ENCODE results near the gene EXT2.
A peak's percentile ranks its signal among the peaks of the same experiment; 100 is the strongest.

The EXT2 gene

DNA sequence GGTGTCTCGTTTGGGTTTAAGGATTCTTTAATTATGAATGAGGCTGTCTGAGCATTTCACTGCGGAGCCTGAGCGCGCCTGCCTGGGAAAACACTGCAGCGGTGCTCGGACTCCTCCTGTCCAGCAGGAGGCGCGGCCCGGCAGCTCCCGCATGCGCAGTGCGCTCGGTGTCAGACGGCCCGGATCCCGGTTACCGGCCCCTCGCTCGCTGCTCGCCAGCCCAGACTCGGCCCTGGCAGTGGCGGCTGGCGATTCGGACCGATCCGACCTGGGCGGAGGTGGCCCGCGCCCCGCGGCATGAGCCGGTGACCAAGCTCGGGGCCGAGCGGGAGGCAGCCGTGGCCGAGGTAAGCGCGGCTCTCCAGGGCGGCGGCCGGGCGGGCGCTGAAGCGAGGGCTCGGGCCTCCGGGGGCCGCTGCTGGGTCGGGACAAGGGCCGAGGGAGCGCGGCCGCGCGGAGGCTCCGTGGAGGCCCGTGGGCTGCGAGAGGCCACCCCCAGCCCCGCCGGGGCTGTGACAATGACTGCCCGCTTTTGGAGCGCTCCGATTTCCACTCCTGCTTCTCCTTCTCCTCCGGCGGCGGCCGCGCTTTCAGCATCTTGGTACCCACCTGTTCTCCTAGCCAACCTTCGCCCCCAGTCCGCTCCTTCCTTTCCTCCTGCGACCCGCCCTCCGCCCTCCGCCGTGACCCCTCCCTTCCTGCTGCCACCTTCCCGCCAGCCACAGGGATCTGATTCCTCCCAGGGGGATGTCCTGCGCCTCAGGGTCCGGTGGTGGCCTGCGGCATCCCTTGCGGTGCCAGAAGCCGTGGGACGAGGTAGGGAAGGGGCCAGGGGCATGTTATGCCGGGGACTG lies at the start of gene EXT2:
Gene EXT2, plus strand, starts transcription at position 173 of the 854 bp plus-strand sequence. CDS start 12,035 bp downstream, outside the sequence.
- DNase-seq, result peak; percentile 60 to 74

DNA sequence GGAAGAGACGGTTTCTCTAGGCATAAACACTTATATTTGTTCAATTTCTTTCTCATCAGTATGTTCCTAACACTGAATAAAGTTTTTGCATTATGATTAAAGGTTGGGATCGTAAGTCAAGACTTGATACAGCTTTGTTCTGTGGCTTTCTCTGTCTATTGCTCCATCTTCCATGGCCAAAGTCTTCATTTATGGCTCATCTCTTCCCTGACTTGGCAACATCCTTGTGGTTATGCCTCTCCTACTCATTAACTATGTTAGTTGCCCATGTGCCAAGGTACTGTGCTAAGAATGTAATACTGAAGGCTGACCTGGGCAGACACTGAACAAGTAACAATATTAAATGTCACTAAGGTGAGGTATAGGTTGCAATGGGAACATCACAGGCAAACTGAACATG lies 49.3 kb upstream of the EXT2 start:
- no peak for DNase-seq

DNA sequence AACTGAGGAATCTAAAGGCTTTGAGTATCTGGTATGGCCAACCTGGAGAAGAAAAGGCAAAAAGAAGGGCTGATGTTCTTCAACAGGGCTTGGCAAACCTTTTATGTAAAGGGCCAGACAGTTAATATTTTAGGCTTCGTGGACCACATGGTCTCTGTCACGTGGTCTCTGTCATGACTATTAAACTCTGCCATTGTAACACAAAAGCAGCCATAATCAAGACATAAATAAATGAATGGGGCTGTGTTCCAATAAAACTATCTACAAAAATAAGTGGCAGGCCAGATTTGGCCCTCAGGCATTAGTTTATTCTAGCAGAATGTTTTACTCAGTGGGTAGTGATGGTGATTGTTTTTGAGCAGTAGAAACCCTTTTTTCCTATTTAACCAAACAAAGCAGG lies 48.2 kb upstream of the EXT2 start:
- no peak for DNase-seq

DNA sequence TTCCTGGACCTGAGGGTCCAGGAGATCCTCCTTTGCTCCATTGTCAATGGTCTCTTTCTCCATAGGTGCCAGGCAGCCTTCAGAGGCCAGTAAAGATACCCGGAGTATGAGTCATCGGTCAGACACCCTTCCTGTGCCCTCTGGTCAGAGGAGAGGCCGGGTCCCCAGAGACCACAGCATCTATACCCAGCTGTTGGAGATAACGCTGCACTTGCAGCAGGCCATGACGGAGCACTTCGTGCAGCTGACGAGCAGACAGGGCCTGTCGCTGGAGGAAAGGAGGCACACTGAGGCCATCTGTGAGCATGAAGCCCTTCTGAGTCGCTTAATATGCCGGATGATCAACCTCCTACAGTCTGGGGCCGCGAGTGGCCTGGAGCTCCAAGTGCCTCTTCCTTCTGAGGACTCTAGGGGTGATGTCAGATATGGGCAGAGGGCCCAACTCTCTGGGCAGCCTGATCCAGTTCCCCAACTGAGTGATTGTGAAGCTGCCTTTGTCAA lies 47.5 kb upstream of the EXT2 start, which contains the start of gene ACCSL:
Gene ACCSL, plus strand, starts transcription at position 51 of the 501 bp plus-strand sequence. Its CDS starts 56 bp downstream, at position 107.
- no peak for DNase-seq

DNA sequence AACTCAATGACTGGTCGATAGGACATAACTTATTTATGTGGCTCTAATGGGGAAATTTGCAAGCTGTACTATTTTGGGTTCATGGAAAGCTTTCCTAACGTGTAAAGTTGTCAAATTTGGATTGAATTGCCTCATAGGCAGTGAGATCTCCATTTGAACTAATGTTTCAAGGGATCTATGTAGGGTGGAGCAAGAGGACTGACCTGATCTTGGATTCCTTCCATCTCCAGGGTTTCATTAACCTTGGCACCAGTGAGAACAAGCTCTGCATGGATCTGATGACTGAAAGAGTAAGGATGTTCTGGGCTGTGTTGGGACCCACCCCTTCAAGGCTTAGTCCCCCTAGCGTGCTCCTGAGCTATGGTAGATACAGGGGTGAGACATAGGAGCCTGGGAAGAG lies 45.6 kb upstream of the EXT2 start:
- DNase-seq, result no peak

DNA sequence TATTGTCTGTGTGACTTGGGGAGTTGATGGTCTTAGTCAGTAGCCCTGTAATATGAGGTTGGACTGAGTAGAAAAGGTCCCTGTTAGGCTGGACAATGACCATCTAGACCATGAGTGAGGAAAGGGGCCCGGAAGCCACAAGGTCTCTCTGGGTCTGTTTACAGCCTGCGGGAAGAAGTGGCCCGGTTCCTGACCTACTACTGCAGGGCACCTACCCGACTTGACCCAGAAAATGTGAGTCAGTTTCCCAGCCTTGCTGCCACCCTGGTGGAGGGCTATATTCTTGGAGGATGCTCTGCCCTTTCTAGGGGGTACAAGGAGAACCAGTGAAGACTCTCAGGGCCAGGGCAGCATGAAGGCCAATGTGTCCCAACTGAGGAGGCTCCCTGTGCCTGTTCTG lies 44.3 kb upstream of the EXT2 start:
- DNase-seq, result no peak

DNA sequence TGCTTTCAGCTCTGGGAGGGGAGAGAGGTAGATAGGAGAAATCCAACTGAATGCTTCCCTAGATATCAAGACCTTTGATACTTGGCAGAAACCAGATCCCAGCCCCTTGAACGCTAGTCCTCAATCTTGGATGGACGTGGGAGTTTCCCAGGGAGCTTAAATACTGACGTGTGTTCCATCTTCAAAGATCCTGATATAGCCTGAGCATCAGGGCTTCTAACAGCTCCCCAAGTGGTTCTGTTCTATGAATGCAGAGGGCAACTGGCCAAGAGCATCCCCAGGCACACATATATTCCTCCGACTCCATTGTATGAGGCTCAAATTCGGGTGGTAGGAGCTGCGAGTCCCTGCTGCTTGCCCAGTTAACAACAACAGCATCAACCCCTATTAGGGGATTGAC lies 38.1 kb upstream of the EXT2 start:
- no peak for DNase-seq

DNA sequence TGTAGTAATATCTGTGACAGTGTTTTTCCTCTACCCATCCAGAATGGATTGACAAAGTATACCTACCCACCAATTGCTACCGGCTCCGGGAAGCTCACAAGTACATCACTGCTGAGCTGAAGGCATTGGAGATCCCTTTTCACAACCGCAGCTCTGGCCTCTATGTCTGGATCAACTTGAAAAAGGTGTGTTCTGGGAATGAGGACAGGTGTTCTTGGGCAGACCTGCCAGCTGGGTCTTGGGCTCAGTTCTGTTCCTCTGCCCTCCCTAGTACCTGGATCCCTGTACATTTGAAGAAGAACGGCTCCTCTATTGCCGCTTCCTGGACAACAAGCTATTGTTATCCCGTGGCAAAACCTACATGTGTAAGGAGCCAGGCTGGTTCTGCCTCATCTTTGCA lies 37.2 kb upstream of the EXT2 start:
- no peak for DNase-seq

DNA sequence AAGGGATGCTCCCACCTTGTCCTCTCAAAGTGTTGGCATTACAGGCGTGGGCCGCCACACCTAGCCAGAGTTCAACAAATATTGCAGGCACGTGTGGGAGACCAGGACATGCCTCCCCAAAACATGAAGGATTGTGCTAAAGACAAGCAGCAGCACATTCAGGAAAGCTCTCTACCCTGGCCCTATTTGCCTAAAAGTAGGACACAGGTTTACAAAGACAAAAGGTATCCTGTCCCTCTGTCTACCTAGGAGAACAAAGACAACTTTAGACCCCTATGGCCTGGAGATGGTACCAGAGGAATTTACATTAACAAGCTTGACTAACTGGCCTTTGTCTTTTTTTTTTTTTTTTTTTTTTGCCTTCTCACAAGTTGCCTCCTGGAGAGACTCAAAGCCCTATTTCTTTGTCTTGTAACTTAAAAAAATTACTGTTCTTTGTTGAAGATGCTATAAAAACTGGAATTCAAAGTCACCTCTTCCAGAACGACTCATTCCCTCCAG lies 30.3 kb upstream of the EXT2 start:
- DNase-seq, result no peak

DNA sequence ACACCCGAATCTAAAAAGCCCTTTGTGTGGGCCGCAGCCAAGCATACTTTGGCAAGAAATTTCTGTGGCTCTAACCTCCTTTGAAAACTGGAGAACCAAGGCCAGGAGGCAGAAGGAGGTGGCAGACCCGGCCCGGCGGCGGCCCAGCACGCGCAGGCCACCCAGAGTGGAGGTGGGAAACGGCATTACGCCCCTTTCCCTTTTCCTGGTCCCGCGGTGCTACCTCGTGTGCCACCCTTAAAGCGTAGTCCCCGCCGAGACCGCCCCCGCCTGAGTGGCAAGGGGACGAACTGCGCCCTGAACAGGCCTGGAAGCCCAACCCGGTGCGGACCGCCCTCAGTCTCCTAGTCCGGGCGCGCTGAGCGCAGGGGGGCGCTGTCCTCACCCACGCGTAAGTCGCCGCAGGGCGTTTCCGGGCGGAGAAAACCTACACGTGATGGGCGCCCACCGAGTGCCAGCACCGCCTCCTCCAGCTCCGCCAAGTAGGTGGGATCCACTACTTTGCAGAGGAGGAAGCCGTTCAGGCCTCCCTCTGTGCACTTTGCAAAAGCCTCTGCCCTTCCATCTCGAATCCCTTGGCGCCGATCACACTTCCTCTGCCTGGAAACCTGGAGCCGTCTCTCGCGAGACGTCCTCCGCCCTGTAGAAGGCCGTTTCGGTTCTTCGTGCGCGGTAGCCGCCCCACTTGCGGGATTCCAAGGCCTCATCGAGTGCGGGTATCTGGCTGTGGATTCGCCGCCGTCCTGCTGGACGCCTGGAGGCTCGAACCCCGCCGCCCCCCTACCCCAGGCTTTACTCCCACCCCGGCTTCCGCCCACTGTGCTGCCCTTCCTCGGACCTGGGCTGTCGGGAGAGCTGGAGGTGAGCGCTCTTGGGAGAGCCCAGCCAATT lies 29.4 kb upstream of the EXT2 start, which contains the start of gene ACCS:
Gene ACCS, plus strand, starts transcription at position 430 of the 891 bp plus-strand sequence. CDS start 1,358 bp downstream, outside the sequence.
- DNase-seq, result no peak

DNA sequence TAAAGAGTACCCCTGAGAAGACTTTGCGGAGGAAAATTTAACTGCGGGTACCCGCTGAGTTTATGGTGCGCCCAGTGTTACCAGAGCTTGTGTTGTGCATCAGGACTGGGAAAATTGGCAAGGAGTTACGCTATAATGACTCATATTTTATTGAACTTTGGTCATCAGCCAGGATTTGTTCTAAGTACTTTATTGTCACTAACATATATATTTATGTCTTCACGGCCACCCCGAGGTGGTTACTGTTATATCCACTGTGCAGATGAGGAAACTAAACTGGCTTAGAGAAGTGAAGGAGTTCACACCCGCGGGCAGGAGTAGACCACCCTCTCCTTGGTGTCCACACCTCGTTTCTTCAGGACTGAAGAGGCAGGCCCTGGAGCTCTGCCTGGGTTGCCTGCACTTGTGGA lies 28.7 kb upstream of the EXT2 start:
- DNase-seq, result no peak

DNA sequence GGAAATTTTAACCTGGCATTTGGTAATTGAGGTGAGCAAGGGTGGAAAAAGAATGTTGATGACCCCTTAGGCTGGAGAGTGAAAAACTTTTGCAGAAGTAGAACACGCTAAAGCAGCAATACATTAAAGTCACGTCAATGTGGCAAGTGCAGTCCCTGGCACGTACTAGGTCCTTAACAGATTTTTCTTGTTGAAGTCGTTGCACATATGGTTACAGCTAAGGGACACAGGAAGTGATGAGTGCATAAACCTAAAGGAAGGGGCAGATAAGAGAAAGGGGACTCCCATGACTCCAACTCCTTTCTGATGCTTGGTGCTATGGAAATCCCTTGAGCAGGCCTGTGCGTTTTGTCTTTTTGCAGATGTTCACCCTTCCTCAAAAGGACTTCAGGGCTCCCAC lies 28.2 kb upstream of the EXT2 start:
- no peak for DNase-seq

DNA sequence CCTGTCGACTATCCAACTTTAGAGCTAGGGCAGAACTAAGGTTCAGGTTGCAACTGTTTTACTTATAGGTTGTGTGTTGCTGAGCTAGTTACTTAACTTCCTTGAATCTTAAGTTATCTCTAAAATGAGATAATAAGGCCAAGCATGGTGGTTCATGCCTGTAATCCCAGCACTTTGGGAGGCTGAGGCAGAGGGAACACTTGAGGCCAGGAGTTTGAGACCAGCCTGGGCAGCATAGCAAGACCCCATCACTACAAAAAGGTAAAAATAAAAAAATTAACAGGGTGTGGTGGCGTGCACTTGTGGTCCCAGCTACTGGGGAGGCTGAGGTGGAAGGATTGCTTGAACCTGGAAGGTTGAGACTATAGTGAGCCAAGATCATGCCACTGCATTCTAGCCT lies 27.3 kb upstream of the EXT2 start:
- no peak for DNase-seq

DNA sequence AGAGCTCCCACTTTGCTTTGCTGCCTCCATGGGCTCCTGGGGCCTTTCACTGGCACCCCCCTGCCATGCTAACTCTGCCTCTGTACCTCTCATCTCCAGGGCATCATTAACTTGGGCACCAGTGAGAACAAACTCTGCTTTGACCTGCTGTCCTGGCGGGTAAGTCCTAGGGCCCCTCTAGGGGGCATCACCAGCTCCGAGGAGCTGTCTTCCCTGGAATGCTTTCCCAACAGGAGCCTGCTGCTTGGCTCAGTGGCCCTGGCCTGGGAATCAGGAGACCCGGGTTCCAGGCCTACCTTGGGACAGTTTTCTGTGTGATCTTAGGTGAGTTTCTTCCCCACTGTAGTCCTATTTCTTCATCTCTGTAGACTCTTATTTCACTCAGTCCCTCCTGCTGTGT lies 24.3 kb upstream of the EXT2 start:
- DNase-seq, result no peak

DNA sequence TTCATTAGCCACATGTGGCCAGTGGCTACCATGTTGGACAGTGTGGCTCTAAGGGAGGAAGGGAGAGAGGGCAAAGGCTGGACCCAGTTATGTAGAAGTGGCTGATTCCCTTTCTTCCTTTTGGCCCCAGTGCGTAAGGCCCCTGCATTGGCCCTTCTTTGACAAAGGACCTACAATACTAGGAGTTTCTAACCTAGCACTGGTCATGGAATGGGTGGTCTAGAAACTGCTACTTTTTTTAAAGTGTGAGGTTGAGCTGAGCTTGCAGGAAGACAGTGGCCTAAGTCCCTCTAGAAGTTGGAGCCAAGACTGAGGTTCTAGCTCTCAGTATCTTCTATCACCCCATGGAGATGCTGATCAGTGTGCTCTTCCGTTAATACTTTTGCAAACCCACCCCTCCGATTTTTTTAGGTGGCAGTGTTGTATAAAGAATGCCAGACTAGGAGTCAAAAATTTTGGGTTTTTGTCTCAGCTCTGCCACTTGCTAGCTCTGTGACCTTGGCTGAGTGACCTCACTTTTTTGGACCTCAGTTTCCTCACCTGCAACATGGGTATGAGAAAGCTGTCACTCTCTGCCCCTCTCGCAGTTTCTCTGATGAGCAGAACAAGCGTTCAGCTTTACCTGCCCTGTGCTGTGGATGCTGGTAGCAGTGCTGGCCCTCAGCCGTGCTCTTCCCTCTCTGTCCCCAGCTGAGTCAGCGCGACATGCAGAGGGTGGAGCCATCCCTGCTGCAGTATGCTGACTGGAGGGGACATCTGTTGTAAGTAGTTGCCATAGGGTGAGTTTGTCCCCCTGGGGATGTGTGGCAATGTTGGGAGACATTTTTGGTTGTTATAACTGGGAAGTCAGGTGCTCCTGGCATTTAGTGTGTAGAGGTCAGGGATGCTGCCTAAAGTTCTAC lies 22.5 kb upstream of the EXT2 start:
- no peak for DNase-seq

DNA sequence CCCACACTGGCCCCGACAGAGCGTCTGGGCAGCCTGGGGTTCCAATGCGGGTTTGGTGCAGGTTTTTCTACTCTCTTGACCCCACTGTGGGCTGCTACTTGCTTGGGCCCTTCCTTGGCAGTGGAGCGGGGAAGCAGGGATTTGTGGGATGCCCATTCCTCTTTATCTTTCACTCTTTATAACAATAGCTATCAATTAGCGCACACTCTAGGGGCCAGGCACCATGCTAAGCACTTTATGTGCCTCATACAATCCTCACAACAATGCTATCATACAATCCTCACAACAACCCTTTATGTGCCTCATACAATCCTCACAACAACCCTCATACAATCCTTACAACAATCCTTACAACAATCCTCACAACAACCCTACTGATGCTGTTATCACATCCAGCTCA lies 16.7 kb upstream of the EXT2 start:
- DNase-seq, result no peak

DNA sequence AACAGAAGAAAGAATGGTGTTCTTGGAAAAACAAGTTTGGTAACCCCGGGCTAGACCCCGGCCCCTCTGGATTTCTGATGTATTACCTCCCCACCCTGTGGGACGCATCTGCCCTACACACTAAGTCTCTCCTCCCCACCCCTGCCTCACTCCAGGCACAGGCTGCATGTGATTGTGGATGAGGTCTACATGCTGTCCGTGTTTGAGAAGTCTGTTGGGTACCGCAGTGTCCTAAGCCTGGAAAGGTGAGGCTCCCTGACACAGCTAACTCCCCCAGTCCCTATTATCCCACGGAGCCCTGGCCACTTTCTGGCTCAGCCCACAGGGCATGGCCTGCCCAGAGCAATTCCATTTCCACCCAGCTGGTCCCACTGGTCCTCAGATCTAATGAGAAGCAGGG lies 16.1 kb upstream of the EXT2 start:
- no peak for DNase-seq

DNA sequence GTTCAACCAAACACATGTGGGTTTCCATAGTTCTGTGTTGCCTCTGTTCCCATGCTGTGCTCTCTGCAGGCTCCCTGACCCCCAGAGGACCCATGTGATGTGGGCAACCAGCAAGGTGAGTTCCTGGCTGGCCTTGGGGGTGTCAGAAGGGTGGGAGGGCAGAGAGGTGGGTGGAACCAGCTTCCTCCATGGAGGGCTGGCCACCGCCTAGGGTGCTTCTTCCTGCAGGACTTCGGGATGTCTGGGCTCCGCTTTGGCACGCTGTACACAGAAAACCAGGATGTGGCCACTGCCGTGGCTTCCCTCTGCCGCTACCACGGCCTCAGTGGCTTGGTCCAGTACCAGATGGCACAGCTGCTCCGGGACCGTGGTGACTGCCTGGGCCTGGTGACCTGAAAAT lies 14.5 kb upstream of the EXT2 start:
- no peak for DNase-seq

DNA sequence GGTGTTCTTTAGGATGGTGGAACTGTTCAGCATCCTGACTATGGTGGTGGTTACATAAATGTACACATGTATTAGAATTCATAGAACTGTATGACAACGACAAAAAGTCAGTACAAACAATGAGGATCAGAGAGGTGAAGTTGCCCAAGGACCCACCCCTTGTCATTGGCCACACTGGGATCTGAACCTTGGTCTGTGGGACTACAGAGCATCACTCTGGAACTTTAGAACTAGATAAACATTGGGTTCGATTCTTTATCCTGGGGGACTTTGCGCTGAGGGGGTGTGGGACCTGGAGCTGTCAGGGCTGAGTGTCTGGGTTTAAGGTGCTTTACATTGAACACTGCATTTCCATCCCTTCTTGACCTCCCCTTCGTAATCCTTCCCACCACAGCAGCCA lies 12.8 kb upstream of the EXT2 start:
- DNase-seq, result no peak

DNA sequence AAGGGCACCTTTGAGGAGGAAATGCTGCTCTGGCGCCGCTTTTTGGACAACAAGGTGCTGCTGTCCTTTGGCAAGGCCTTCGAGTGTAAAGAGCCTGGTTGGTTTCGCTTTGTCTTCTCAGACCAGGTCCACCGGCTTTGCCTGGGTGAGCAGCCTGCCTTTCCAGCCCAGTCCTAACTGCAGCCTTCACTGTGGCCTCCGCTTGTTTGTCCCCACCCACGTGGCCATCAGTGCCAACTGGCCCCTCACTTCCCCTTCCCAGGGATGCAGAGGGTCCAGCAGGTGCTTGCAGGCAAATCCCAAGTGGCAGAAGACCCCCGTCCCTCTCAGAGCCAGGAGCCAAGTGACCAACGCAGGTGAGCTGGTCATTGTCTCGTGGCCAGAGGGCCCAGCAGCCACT lies 12.0 kb upstream of the EXT2 start:
- DNase-seq, result no peak

DNA sequence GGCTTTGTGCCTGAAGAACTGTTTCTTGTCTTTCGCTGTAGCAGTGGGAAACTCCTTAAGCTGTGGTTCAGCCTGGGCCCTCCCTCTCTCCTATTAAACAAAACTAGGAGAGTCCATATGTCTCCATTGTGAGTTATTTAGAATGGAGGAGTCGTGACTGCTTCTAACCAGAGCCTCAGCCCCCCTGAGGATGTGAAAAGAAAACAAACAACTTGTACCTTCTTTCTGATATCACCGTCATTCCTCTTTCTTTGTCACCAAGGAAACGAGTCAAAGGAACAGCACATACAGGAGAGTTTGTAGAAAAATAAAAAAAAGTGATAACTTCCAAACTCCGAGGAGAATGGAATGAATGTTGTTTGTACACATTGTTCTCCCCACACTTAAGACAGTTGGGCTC lies 11.6 kb upstream of the EXT2 start:
- no peak for DNase-seq

DNA sequence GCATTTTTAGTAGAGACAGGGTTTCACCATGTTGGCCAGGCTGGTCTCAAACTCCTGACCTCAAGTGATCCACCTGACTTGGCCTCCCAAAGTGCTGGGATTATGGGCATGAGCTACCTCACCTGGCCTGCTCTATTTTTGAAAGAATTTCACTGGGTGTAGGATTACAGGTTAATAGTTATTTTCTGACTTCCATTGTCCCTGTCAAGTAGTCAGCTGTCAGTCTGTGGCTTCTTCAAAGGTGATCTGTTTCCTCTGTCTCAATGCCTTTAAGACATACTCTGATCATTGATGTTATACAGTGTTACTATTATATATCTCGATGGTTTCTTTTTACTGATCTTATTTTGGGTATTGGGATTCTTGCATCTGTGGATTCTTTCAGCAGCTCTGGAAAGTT lies 10.1 kb upstream of the EXT2 start:
- DNase-seq, result no peak

All from NCI-H524 (cell line).